A204.1 (cell line): ENCODE data around the gene PSME1.

ENCODE experiments used
- FAIRE-seq: peaks from 2 replicates; lab custom pipeline; 2012; peaks lifted over from hg19 to GRCh38; lab: Jason Lieb, UNC

Gene PSME1

GRCh38 chr14:24177041-24177825 lies 41.2 kb downstream of the PSME1 start:
- FAIRE-seq: no peak

DNA sequence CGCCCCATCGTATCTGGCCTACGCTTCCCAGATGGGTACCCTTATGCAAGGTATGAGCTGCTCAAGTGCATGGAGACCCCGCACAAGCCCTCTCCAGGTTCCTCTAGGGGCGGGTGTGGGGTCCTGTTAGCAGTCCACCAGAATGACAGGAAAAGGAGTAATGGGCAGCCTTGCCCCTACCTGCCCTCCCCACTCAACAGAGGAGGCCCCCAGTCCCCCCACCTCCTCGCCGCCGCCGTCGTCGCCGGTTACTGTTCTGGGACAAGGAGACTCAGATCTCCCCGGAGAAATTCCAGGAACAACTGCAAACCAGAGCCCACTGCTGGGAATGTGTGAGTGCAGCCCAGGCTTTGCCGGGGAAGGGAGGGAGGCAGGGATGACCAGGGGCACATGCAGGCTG lies 41.9 kb downstream of the PSME1 start:
- FAIRE-seq: no peak

- FAIRE-seq: no peak
Observed at GRCh38 chr14:24178399-24179178, 42.6 kb downstream of the PSME1 start.

DNA sequence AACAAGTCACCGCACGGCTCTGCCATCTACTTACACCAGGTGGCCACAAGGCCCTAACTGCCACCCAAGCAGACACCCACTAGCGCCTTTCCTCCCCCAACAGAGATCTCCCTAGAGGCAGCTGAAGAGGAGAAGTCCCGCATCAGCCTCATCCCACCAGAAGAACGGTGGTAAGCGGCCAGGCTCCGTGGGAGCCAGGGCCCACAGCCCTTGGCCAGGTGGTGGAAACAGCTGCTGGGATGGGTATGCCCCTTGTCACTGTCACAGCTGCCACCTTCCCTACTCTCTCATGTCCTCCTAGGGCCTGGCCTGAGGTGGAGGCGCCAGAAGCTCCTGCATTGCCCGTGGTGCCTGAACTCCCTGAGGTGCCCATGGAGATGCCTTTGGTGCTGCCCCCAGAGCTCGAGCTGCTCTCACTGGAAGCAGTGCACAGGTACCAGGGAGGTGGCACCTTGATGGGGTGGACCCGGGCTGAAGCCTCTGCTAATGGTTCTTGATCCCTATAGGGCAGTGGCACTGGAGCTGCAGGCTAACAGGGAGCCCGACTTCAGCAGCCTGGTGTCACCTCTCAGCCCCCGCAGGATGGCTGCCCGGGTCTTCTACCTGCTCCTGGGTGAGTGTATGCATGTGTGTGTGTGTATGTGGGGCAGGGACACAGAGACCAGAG lies 43.4 kb downstream of the PSME1 start:
- FAIRE-seq: no peak

- no peak for FAIRE-seq
Observed at GRCh38 chr14:24179961-24180796, 44.2 kb downstream of the PSME1 start.

GRCh38 chr14:24181371-24182077 lies 45.5 kb downstream of the PSME1 start:
- no peak for FAIRE-seq

DNA sequence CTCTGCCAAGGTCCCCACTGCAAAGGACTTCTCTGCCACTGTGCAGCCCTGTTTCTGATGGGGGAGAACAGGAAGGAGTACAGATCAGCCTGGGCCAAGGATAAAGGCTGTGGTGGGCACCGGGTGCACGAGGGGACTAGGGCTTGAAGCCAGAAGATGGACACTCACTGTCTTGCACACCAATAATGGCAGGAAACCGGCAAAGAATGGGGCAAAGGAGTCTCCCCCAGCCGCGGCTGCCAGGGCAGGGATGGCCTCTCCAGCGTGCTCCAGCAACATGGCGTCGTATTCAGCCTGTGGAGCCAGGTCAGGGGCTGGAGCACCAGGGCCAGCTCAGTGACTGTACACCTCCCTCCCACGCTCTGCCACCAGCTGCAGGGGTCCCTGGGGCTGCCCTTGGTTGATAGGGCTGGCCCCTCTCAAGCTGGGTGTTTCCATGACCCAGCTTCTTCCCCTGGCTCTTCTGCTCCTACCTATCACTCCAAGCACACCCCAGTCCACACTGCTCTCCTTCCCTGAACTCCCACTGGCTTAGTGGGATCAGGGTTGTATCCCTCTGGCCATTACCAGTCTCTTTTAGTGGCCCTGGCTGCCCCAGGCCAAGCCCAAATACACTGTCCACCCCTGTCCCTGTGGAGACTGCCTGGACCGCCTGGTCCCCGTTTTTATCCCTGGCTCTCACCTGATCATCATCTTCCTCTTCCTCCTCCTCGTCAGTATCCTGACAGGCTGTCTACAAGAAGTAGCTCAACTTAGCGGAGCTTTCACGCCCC lies 46.3 kb downstream of the PSME1 start:
- FAIRE-seq: no peak

- no peak for FAIRE-seq
Observed at GRCh38 chr14:24183014-24183481, 47.1 kb downstream of the PSME1 start.

- FAIRE-seq: no peak
Observed at GRCh38 chr14:24184104-24184970, 48.3 kb downstream of the PSME1 start.

DNA sequence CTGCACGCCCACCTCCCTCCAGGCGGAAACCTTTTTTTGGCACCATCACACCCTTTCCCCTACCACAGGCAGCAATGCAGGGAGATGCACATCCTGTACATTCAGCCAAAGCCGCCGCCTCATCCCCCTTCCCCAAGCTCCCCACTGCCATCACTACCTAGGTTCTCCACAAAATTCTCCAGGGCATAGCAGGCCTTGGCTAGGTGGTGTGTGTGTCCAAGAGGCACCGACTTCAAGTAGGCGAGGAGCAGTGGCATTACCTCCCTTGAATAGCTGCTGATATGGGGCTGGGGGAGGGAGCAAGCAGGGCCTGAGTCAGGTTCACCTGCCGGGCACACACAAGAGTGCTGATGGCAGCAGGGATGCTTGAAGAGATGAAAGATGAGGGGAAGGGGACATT lies 49.0 kb downstream of the PSME1 start:
- no peak for FAIRE-seq

DNA sequence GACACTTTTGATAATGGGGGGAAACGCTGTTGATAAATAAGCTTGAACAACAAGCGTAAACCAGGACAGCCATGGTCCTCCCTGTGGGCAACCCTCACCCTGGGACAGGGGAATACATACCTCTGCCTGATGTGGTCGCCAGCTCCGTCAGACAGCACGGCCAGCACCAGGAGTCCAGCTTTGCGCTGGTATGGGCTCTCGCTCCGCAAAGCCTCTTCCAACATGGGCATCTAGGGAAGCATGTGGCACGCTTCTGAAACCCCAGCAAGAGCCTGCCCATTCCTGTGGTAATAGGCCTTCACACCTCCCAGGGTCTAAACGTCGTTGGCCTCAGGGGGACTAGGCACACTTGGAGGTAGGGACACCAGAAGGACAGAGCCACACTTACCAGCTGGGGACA lies 49.7 kb downstream of the PSME1 start:
- FAIRE-seq: no peak

DNA sequence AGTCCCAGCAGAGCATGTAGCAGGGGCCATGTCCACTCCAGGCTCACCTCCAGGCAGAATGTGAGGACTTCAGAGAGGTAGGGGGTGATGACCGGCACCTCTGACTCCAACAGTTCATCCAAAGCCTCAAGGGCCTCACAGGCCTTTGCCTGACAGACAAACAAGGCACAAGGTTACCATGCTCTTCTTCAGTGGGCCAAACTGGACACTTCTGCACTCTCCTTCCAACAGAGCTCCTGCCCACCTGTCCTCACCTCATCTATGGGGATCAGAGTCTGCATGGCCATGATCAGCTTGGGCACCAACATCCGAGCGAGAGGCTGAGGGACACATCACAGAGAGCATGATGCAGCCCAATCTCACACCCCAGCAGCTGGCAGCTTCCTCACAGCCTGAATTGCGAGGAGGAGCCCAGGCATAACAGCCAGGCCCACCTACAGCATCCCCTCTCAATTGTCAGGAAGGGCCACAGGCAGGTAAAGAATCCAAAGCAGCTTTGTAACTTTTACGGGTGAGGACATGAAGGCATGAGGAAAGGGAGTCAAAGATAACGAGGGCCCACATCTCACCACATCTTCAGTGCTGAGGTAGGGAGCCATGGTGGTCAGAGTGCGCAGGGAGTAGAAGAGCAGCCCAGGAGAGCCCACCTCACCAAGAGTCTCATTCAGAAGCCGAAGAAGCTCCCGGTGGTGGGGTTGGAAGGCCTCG lies 51.0 kb downstream of the PSME1 start:
- FAIRE-seq: no peak

DNA sequence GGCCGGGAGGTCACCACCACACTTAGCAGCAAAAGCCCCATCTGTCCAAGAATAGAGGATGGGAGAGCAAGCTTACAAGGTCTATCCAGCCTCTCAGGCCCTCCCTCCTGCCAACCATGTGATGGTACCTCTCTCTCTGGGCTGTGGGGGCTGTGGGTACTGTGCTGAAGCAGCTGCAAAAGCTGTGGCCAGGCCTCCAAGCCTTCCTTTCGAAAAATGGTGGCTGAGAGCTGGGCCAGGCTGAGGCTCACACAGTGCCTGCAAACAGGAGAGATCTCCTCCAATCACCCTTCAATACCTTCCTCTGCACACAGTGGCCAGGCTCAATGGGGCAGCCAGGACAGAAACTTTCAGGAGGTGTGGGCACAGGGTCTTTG lies 51.5 kb downstream of the PSME1 start:
- no peak for FAIRE-seq
